HG03039 (cell line): ENCODE results near the gene PAFAH1B1.
A peak's percentile ranks its signal among the peaks of the same experiment; 100 is the strongest.
"Not testable (repeated sequence)": the region's sequence is repeated elsewhere in the genome, so short reads cannot be mapped to it uniquely, and the experiment has no call there.

Source experiments
- ATAC-seq: cut with Tn5 transposase; IDR thresholded peaks from one replicate; pipeline ENCODE4 v1.9.1; 2021; ENCODE audit warnings: mild to moderate bottlenecking, moderate library complexity; ENCODE audit not compliant: unreplicated experiment

PAFAH1B1 gene

GRCh38 chr17:2592971-2593820 lies at the start of gene PAFAH1B1:
PAFAH1B1 (plus strand) TSS chr17:2593654; CDS start chr17:2638289, 44,635 bp downstream.
- ATAC-seq = peak; percentile 83

GRCh38 chr17:2545393-2545792 lies 48.1 kb upstream of the PAFAH1B1 start:
- ATAC-seq = no peak

- no peak for ATAC-seq
Measured at GRCh38 chr17:2547176-2547575, 46.3 kb upstream of the PAFAH1B1 start.

GRCh38 chr17:2548026-2548425 lies 45.4 kb upstream of the PAFAH1B1 start:
- not testable (repeated sequence) for ATAC-seq

- no peak for ATAC-seq
Measured at GRCh38 chr17:2549392-2550211, 43.9 kb upstream of the PAFAH1B1 start.

GRCh38 chr17:2551493-2551892 lies 42.0 kb upstream of the PAFAH1B1 start:
- no peak for ATAC-seq

- no peak for ATAC-seq
Measured at GRCh38 chr17:2551928-2552327, 41.5 kb upstream of the PAFAH1B1 start.

GRCh38 chr17:2560658-2561057 lies 32.8 kb upstream of the PAFAH1B1 start:
- ATAC-seq = no peak

GRCh38 chr17:2562162-2562858 lies 31.1 kb upstream of the PAFAH1B1 start:
- no peak for ATAC-seq

- no peak for ATAC-seq
Measured at GRCh38 chr17:2563061-2563460, 30.4 kb upstream of the PAFAH1B1 start.

GRCh38 chr17:2563543-2563942 lies 29.9 kb upstream of the PAFAH1B1 start:
- no peak for ATAC-seq

GRCh38 chr17:2564877-2565276 lies 28.6 kb upstream of the PAFAH1B1 start:
- ATAC-seq = no peak

GRCh38 chr17:2566056-2566455 lies 27.4 kb upstream of the PAFAH1B1 start:
- ATAC-seq = no peak

- peak; percentile 56 for ATAC-seq
Measured at GRCh38 chr17:2571523-2572303, 21.7 kb upstream of the PAFAH1B1 start.

- not testable (repeated sequence) for ATAC-seq
Measured at GRCh38 chr17:2572304-2572609, 21.2 kb upstream of the PAFAH1B1 start.

GRCh38 chr17:2580151-2580550 lies 13.3 kb upstream of the PAFAH1B1 start:
- ATAC-seq = no peak

- ATAC-seq = no peak
Measured at GRCh38 chr17:2580661-2581060, 12.8 kb upstream of the PAFAH1B1 start.

- ATAC-seq = no peak
Measured at GRCh38 chr17:2582493-2582892, 11.0 kb upstream of the PAFAH1B1 start.

GRCh38 chr17:2591040-2591640 lies 2.3 kb upstream of the PAFAH1B1 start:
- no peak for ATAC-seq
